Psoas muscle (tissue), 8 donors: ENCODE measurements around the gene ATG7. TPM values are rescaled to one million over a fixed set of nuclear protein-coding genes. Genes with fewer than 3 reads are reported as not detected.

Source experiments
- ATAC-seq, 4 donors: fragments of 200-7000 bp; cut with Tn5 transposase; one replicate each; pipeline ENCODE4 v1.9.1; 2020; ENCODE audit warnings: moderate library complexity in 3 of 4, mild to moderate bottlenecking in 2 of 4
- DNase-seq, 2 donors: peaks; one replicate each; pipeline ENCODE4 v3.0.0-alpha.2; 2020
- H3K27ac ChIP-seq: fragments of 200-600 bp; one replicate; pipeline ENCODE4 v1.8.0; 2022
- H3K27me3 ChIP-seq, 3 donors: fragments of 200-600 bp in 1 of 3; one replicate each; pipeline versions ENCODE4 v1.6.1 to v1.8.0; 2013 to 2022; ENCODE audit warnings: low read length in 2 of 3, mild to moderate bottlenecking in 2 of 3, moderate library complexity in 1 of 3; ENCODE audit not compliant: insufficient read depth in 3 of 3
- H3K36me3 ChIP-seq, 2 donors: fragments of 200-600 bp in 1 of 2; one replicate each; pipeline versions ENCODE4 v1.6.1 to v1.8.0; 2013 to 2022; ENCODE audit warnings: low read depth in 1 of 2, mild to moderate bottlenecking in 1 of 2, moderate library complexity in 1 of 2; ENCODE audit not compliant: insufficient read depth in 1 of 2
- H3K4me1 ChIP-seq: fragments of 200-600 bp; one replicate; pipeline ENCODE4 v1.8.0; 2022
- H3K4me3 ChIP-seq: fragments of 200-600 bp; one replicate; pipeline ENCODE4 v1.8.0; 2022; ENCODE audit warnings: mild to moderate bottlenecking
- H3K9me3 ChIP-seq: fragments of 200-600 bp; one replicate; pipeline ENCODE4 v1.8.0; 2022
- CTCF ChIP-seq: fragments of 200-600 bp; IDR thresholded peaks from one replicate; pipeline ENCODE4 v1.8.0; 2022; ENCODE audit warnings: antibody characterized with exemption
- WGBS, 3 donors: extraction: QIAGEN DNeasy Blood & Tissue Kit; methylation state at CpG; one replicate each; pipeline versions ENCODE4 v1.1.6 to v1.1.7; 2013; 5-methylcytosine and 5-hydroxymethylcytosine counted together
- intact Hi-C, 2 donors: fragments of 100-400 bp; cut with DNase I; formaldehyde crosslinking; loops; one replicate each; pipeline versions ENCODE4 v1.11.0 to v1.14.2; 2022
- polyA plus RNA-seq, 3 donors: library from polyadenylated mRNA; stranded (reverse); fragments of 200-250 nt; gene quantifications; one replicate each; pipeline ENCODE4 v1.2.3, GENCODE V29; 2013
- total RNA-seq, 4 donors: library from RNA; stranded (reverse); fragmentation: NEBNext Ultra II Directional in 2 of 4; extraction: Animal tissue kit (Norgen Biotek cat#: 25700) in 2 of 4; gene quantifications; one replicate each; pipeline versions ENCODE4 v1.2.1 to v1.2.4, GENCODE V29; 2021 to 2023
- donor health status: healthy with polysubstance abuse.
- donor health status: DM: no; HTN: no; CAD: no; lungs with moderate emphysema.
- donor health status: Bipolar disorder and iron deficiency.
- donor health status: healthy.
- donor health status: DM: yes; HTN: yes; CAD: no.
- donor health status: DM: no; HTN: no; CAD: no.
- donor health status: DM: no; HTN: no; CAD: no.
- donor health status: DM: yes; HTN: yes; CAD: no.

Gene ATG7
- total and polyA plus RNA-seq, 7 donors = 5.9 to 15.0 (median 13.5) TPM

DNA sequence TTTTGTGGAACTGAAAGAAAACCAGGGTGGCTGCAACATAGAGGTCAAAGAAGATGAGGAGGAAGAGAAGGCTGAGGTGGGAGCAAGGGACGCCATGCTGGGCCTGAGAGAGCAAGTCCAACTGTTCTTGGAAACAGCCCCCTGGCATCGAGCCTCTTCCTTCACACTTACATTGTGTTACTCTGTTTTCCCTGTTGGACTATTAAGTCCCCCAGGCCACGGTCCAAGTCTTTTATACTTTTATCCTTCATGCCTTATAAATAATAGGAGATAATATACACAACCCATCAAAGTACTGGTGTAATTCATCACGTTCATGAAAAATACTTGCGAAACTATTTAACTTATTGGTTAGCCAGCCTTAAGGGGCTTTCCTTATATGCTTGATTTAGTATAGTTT lies 79.3 kb downstream of the ATG7 start:
- no peak for DNase-seq
- Histone ChIP-seq H3K9me3 (no peaks in the 10 kb centered on the region), H3K27me3 (no peaks in the 10 kb centered on the region), H3K27ac (no peak overlapping the region), H3K4me3 (no peak overlapping the region), H3K4me1 (no peaks in the 10 kb centered on the region), H3K36me3 (peaks cover 0 to 52% of the 10 kb centered on the region in 2 donors)
- TF ChIP-seq CTCF = no peak
- no peak for ATAC-seq
- intact Hi-C loops = no loop called here
- 83 to 94% (median 91%) methylated on average over 5 of the region's 5 CpGs for WGBS, 3 donors

GRCh38 chr3:11356269-11356668 lies 84.1 kb downstream of the ATG7 start:
- WGBS, 3 donors = 83 to 86% (median 83%) methylated on average over 1 of the region's 1 CpG
- intact Hi-C loops = no loop called here

GRCh38 chr3:11362600-11362999 lies 90.4 kb downstream of the ATG7 start:
- no peak for DNase-seq
- 77 to 78% (median 78%) methylated on average over 5 of the region's 5 CpGs for WGBS, 3 donors
- intact Hi-C loops = no loop called here
- peaks cover 15% of the 10 kb centered on the region for H3K4me1 ChIP-seq
- H3K27ac ChIP-seq = no peak overlapping the region
- no peaks in the 10 kb centered on the region for H3K27me3 ChIP-seq
- H3K9me3 ChIP-seq = no peaks in the 10 kb centered on the region
- TF ChIP-seq CTCF = no peak
- no peak overlapping the region for H3K4me3 ChIP-seq
- H3K36me3 ChIP-seq = peaks cover 8 to 74% of the 10 kb centered on the region in 2 donors
- no peak for ATAC-seq

More at GRCh38 chr3:11356269-11356668, 84.1 kb downstream of the ATG7 start:
- H3K27me3 ChIP-seq = no peaks in the 10 kb centered on the region
- DNase-seq (no peak), ATAC-seq (no peak)
- no peak overlapping the region for H3K27ac ChIP-seq
- TF ChIP-seq CTCF = no peak
- no peak overlapping the region for H3K4me3 ChIP-seq
- H3K9me3 ChIP-seq = no peaks in the 10 kb centered on the region
- H3K36me3 ChIP-seq = peaks cover 0 to 52% of the 10 kb centered on the region in 2 donors
- no peaks in the 10 kb centered on the region for H3K4me1 ChIP-seq

DNA sequence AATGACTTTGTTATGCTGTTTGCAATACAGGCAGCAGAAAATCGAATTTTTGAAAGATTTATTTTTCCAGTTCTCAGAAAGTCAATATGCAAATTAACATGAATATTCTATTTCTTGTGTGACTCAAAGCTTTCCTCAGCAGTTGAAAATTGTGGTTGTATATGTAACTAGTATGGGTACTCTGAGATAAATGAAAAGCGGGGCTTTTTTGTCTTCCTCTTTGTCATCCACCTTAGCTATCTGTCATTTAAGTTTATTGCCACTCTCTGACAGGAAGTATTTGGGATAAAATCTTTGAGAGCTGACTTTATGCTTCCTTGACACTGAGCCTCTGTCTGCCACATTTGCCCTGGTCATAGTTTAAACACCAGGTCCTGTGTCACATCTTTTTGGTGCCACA lies 91.5 kb downstream of the ATG7 start:
- Histone ChIP-seq H3K4me3 (no peak overlapping the region), H3K4me1 (peaks cover 18% of the 10 kb centered on the region), H3K27ac (no peak overlapping the region), H3K27me3 (no peaks in the 10 kb centered on the region), H3K9me3 (no peaks in the 10 kb centered on the region), H3K36me3 (peaks cover 8 to 65% of the 10 kb centered on the region in 2 donors)
- no peak for TF ChIP-seq CTCF
- DNase-seq = no peak
- intact Hi-C loops = no loop called here
- ATAC-seq = no peak
- WGBS, 3 donors = 85 to 88% (median 87%) methylated on average over 2 of the region's 2 CpGs

GRCh38 chr3:11364181-11364580 lies 92.0 kb downstream of the ATG7 start:
- Histone ChIP-seq H3K4me3 (no peak overlapping the region), H3K4me1 (peaks cover 22% of the 10 kb centered on the region), H3K27me3 (no peaks in the 10 kb centered on the region), H3K9me3 (no peaks in the 10 kb centered on the region), H3K27ac (no peak overlapping the region), H3K36me3 (peaks cover 8 to 60% of the 10 kb centered on the region in 2 donors)
- DNase-seq (no peak), ATAC-seq (no peak)
- intact Hi-C loops = no loop called here
- TF ChIP-seq CTCF = no peak
- 93 to 97% (median 94%) methylated on average over 2 of the region's 2 CpGs for WGBS, 3 donors
